HepG2 (cell line): ENCODE results near the gene INPP5E. TPM values are rescaled to one million over a fixed set of nuclear protein-coding genes. Genes with fewer than 3 reads are reported as not detected.

ENCODE experiments used
- CBX1 ChIP-seq: IDR thresholded peaks from one replicate; pipeline ENCODE4 v1.6.1; 2016; ENCODE audit warnings: antibody characterized with exemption, low read depth
- CEBPB ChIP-seq: IDR thresholded peaks from 2 replicates; pipeline ENCODE4 v1.6.1; 2011; ENCODE audit warnings: low read depth, low read length, improper control_type of control experiment, borderline replicate concordance
- FOSL2 ChIP-seq: sonication (generic); formaldehyde crosslinking; IDR thresholded peaks from 2 replicates; pipeline ENCODE4 v1.4.0; 2020; ENCODE audit warnings: missing genetic modification reagents
- HMGA1 ChIP-seq: sonication (generic); formaldehyde crosslinking; conservative IDR thresholded peaks from 2 replicates; pipeline ENCODE4 v1.4.0; 2020; ENCODE audit warnings: missing genetic modification reagents
- JUNB ChIP-seq: sonication (generic); formaldehyde crosslinking; IDR thresholded peaks from 2 replicates; pipeline ENCODE4 v1.8.0; 2022; ENCODE audit warnings: missing genetic modification reagents, mild to moderate bottlenecking, borderline replicate concordance
- MAFF ChIP-seq: IDR thresholded peaks from 2 replicates; pipeline ENCODE4 v1.6.1; 2011; ENCODE audit warnings: low read depth, low read length, improper control_type of control experiment
- PHB2 ChIP-seq: fragments of 450-650 bp; IDR thresholded peaks from 2 replicates; pipeline ENCODE4 v1.6.1; 2018; ENCODE audit not compliant: partially characterized antibody
- PITX1 ChIP-seq: sonication (generic); formaldehyde crosslinking; IDR thresholded peaks from 2 replicates; pipeline ENCODE4 v1.5.1; 2020; ENCODE audit warnings: mild to moderate bottlenecking, missing genetic modification reagents
- RFX3 ChIP-seq: IDR thresholded peaks from 2 replicates; pipeline ENCODE4 v1.6.1; 2016; ENCODE audit warnings: missing biosample characterization, missing genetic modification reagents
- SMAD1 ChIP-seq: sonication (generic); formaldehyde crosslinking; IDR thresholded peaks from 2 replicates; pipeline ENCODE4 v1.4.0; 2020; ENCODE audit warnings: missing genetic modification reagents, low read depth, mild to moderate bottlenecking, borderline replicate concordance
- SNAI1 ChIP-seq: sonication (generic); formaldehyde crosslinking; IDR thresholded peaks from 2 replicates; pipeline ENCODE4 v1.5.0; 2020; ENCODE audit warnings: mild to moderate bottlenecking, missing genetic modification reagents, borderline replicate concordance
- SNRNP70 ChIP-seq: fragments of 200-400 bp; formaldehyde crosslinking; IDR thresholded peaks from 2 replicates; pipeline ENCODE4 v1.6.1; 2017; ENCODE audit warnings: mild to moderate bottlenecking, low read depth, low read length, moderate library complexity
- SRSF9 ChIP-seq: fragments of 200-400 bp; formaldehyde crosslinking; IDR thresholded peaks from 2 replicates; pipeline ENCODE4 v1.6.1; 2018; ENCODE audit warnings: borderline replicate concordance, mild to moderate bottlenecking, low read depth, low read length; ENCODE audit not compliant: insufficient read depth, poor library complexity, severe bottlenecking
- U2AF1 ChIP-seq: fragments of 200-400 bp; formaldehyde crosslinking; optimal IDR thresholded peaks from 2 replicates; pipeline ENCODE3; 2017; ENCODE audit warnings: mild to moderate bottlenecking, low read depth, low read length
- ZFP90 ChIP-seq: sonication (generic); formaldehyde crosslinking; IDR thresholded peaks from 2 replicates; pipeline ENCODE4 v1.8.0; 2022; ENCODE audit warnings: missing genetic modification reagents, mild to moderate bottlenecking, inconsistent platforms, borderline replicate concordance
- ZKSCAN5 ChIP-seq: sonication (generic); formaldehyde crosslinking; IDR thresholded peaks from 2 replicates; pipeline ENCODE4 v1.5.1; 2020; ENCODE audit warnings: mild to moderate bottlenecking, missing genetic modification reagents
- ZNF24 ChIP-seq: fragments of 450-650 bp; IDR thresholded peaks from 2 replicates; pipeline ENCODE4 v1.6.1; 2017; ENCODE audit warnings: antibody characterized with exemption, mild to moderate bottlenecking
- ZNF260 ChIP-seq: sonication (generic); formaldehyde crosslinking; IDR thresholded peaks from 2 replicates; pipeline ENCODE4 v1.4.0; 2020; ENCODE audit warnings: missing genetic modification reagents, low read depth, mild to moderate bottlenecking, borderline replicate concordance
- ZNF333 ChIP-seq: sonication (generic); formaldehyde crosslinking; IDR thresholded peaks from 2 replicates; pipeline ENCODE4 v1.4.0; 2020; ENCODE audit warnings: mild to moderate bottlenecking, missing genetic modification reagents, borderline replicate concordance
- ZNF816 ChIP-seq: sonication (generic); formaldehyde crosslinking; IDR thresholded peaks from 2 replicates; pipeline ENCODE4 v1.8.0; 2022; ENCODE audit warnings: missing genetic modification reagents, mild to moderate bottlenecking, borderline replicate concordance
- ZNF878 ChIP-seq: sonication (generic); formaldehyde crosslinking; IDR thresholded peaks from 2 replicates; pipeline ENCODE4 v1.8.1; 2023; ENCODE audit warnings: mild to moderate bottlenecking, missing genetic modification reagents, moderate library complexity
- polyA plus RNA-seq, 8 experiments: library from polyadenylated mRNA; depleted of rRNA in 3 of 8; stranded (reverse) in 7 of 8; unstranded in 1 of 8; fragments of >200 nt; fragmentation: Illumina TruSeq in 4 of 8; extraction: Trizol in 4 of 8; gene quantifications; 2 replicates each; pipeline versions ENCODE4 v1.2.1 to v1.2.3, GENCODE V29; 2011 to 2016; ENCODE audit warnings: low read depth in 4 of 8, missing spikeins in 1 of 8, mixed read lengths in 1 of 8; ENCODE audit not compliant: insufficient read depth in 1 of 8
- total RNA-seq, 5 experiments: library from RNA; depleted of rRNA; stranded (reverse); fragments of >200 nt; fragmentation: Illumina TruSeq; extraction: Trizol; gene quantifications; 2 replicates each; pipeline ENCODE4 v1.2.3, GENCODE V29; 2016; ENCODE audit warnings: low read depth in 1 of 5
- TF ChIP-seq, protein P1 (sequence below): sonication (generic); formaldehyde crosslinking; conservative IDR thresholded peaks from 2 replicates; pipeline ENCODE4 v1.4.0; 2020; ENCODE audit warnings: missing genetic modification reagents
- TF ChIP-seq, protein P2 (sequence below): sonication (generic); formaldehyde crosslinking; IDR thresholded peaks from 2 replicates; pipeline ENCODE4 v1.9.0; 2022; ENCODE audit warnings: low read depth, missing genetic modification reagents
- TF ChIP-seq, protein P3 (sequence below): sonication (generic); formaldehyde crosslinking; IDR thresholded peaks from 2 replicates; pipeline ENCODE4 v1.4.0; 2020; ENCODE audit warnings: mild to moderate bottlenecking, missing genetic modification reagents

Gene INPP5E
- total and polyA plus RNA-seq, 2 of the 13 experiments (the other 11 are each of a cell fraction or from before 2014, with no cell fraction given) = 5.5 TPM

DNA sequence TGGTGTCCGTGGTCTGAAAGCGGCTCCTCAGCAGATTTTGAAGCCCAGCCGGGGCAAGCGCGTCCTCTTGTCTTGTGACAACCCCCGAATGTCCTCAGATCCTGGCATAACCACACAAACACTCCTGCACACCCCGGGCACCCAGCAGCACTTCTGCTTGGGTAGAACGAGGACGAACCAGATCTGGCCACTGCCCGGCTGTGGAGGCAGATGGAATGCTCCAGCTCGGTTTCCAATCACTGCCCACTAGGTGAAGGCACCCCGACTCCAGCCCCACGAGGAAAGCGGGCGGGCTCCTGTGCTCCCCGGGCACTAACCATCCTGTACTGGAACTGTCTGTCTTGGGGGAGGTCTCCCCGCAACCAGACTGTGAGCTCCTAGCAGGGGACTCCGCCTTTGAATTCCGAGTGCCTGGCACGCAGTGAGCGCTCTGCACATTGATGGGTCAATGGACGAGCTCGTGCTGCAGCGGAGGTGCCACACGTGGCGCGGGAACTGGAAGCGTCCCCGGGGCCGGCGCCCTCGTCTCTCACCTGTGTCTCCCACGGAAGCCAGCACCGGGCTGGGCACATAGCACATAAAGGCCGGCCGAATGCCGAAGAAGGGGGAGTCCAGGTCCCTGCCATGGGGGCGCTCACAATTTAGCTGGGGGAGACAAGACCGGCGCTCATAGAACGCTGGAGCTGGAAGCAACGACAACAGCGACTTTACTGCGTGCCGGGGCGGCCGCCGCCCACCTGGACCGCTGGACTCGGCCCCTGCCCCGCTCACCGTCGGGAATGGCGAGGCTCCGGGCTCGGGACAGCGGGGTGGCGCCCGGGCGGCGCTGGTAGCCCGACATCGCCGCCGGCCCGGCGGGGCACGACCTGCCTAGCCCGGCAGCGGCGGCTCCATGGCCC is 29.8 kb downstream of the INPP5E start (continued):
- TF ChIP-seq ZNF333 (no peak), MAFF (no peak), JUNB (no peak), SRSF9 (no peak), ZKSCAN5 (no peak), CEBPB (no peak), HMGA1 (CRISPR knock-in tag) (no peak), PITX1 (CRISPR knock-in tag) (no peak), FOSL2 (CRISPR knock-in tag) (no peak), SMAD1 (CRISPR knock-in tag) (no peak), U2AF1 (no peak), RFX3 (no peak), ZNF816 (no peak), SNAI1 (CRISPR knock-in tag) (no peak), SNRNP70 (no peak), CBX1 (no peak), ZNF24 (no peak), ZFP90 (CRISPR knock-in tag) (peak; percentile 43; the same call in 1 of the 2 replicates), ZNF260 (CRISPR knock-in tag) (no peak), ZNF878 (no peak), PHB2 (no peak)
- TF ChIP-seq, protein P1, sequence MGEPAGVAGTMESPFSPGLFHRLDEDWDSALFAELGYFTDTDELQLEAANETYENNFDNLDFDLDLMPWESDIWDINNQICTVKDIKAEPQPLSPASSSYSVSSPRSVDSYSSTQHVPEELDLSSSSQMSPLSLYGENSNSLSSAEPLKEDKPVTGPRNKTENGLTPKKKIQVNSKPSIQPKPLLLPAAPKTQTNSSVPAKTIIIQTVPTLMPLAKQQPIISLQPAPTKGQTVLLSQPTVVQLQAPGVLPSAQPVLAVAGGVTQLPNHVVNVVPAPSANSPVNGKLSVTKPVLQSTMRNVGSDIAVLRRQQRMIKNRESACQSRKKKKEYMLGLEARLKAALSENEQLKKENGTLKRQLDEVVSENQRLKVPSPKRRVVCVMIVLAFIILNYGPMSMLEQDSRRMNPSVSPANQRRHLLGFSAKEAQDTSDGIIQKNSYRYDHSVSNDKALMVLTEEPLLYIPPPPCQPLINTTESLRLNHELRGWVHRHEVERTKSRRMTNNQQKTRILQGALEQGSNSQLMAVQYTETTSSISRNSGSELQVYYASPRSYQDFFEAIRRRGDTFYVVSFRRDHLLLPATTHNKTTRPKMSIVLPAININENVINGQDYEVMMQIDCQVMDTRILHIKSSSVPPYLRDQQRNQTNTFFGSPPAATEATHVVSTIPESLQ (CRISPR knock-in tag) = no peak
- TF ChIP-seq, protein P2, sequence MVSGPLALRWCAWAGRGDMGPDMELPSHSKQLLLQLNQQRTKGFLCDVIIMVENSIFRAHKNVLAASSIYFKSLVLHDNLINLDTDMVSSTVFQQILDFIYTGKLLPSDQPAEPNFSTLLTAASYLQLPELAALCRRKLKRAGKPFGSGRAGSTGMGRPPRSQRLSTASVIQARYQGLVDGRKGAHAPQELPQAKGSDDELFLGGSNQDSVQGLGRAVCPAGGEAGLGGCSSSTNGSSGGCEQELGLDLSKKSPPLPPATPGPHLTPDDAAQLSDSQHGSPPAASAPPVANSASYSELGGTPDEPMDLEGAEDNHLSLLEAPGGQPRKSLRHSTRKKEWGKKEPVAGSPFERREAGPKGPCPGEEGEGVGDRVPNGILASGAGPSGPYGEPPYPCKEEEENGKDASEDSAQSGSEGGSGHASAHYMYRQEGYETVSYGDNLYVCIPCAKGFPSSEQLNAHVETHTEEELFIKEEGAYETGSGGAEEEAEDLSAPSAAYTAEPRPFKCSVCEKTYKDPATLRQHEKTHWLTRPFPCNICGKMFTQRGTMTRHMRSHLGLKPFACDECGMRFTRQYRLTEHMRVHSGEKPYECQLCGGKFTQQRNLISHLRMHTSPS = peak; percentile 46; the same call in 1 of the 2 replicates
- TF ChIP-seq, protein P3, sequence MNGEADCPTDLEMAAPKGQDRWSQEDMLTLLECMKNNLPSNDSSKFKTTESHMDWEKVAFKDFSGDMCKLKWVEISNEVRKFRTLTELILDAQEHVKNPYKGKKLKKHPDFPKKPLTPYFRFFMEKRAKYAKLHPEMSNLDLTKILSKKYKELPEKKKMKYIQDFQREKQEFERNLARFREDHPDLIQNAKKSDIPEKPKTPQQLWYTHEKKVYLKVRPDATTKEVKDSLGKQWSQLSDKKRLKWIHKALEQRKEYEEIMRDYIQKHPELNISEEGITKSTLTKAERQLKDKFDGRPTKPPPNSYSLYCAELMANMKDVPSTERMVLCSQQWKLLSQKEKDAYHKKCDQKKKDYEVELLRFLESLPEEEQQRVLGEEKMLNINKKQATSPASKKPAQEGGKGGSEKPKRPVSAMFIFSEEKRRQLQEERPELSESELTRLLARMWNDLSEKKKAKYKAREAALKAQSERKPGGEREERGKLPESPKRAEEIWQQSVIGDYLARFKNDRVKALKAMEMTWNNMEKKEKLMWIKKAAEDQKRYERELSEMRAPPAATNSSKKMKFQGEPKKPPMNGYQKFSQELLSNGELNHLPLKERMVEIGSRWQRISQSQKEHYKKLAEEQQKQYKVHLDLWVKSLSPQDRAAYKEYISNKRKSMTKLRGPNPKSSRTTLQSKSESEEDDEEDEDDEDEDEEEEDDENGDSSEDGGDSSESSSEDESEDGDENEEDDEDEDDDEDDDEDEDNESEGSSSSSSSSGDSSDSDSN (CRISPR knock-in tag) = no peak; the same call in 1 of the 2 replicates
